ENCODE data around the gene ANO9.

DNA sequence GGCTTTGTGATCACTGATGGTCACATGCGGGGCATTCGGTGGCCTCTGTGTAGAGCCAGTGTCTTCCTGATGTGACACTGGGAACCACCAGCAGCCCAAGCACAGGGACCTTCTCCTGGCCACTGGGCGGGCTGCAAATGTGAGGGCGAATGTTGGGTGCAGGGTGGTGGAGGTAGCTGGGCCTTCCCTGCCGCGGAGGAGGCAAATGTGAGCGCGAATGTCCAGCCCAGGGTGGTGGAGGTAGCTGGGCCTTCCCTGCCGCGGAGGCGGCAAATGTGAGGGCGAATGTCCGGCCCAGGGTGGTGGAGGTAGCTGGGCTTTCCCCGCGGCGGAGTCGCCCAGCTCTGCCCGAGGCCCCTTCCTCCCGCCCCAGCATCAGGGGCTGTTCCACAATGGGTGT lies 31.6 kb upstream of the ANO9 start:
- TF ChIP-seq, protein P1, sequence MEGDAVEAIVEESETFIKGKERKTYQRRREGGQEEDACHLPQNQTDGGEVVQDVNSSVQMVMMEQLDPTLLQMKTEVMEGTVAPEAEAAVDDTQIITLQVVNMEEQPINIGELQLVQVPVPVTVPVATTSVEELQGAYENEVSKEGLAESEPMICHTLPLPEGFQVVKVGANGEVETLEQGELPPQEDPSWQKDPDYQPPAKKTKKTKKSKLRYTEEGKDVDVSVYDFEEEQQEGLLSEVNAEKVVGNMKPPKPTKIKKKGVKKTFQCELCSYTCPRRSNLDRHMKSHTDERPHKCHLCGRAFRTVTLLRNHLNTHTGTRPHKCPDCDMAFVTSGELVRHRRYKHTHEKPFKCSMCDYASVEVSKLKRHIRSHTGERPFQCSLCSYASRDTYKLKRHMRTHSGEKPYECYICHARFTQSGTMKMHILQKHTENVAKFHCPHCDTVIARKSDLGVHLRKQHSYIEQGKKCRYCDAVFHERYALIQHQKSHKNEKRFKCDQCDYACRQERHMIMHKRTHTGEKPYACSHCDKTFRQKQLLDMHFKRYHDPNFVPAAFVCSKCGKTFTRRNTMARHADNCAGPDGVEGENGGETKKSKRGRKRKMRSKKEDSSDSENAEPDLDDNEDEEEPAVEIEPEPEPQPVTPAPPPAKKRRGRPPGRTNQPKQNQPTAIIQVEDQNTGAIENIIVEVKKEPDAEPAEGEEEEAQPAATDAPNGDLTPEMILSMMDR (IDR thresholded peaks at IDR 0.05), result no peak
- TF ChIP-seq POLR2A (IDR thresholded peaks at IDR 0.05), result no peak
